NCI-H510A (cell line): ENCODE results near the gene SRRM3.
"Not testable (repeated sequence)": the region's sequence is repeated elsewhere in the genome, so short reads cannot be mapped to it uniquely, and the experiment has no call there.

ENCODE experiments used
- DNase-seq: peaks from one replicate; lab custom pipeline; 2025; lab: John Stamatoyannopoulos, UW

Gene SRRM3, protein sequence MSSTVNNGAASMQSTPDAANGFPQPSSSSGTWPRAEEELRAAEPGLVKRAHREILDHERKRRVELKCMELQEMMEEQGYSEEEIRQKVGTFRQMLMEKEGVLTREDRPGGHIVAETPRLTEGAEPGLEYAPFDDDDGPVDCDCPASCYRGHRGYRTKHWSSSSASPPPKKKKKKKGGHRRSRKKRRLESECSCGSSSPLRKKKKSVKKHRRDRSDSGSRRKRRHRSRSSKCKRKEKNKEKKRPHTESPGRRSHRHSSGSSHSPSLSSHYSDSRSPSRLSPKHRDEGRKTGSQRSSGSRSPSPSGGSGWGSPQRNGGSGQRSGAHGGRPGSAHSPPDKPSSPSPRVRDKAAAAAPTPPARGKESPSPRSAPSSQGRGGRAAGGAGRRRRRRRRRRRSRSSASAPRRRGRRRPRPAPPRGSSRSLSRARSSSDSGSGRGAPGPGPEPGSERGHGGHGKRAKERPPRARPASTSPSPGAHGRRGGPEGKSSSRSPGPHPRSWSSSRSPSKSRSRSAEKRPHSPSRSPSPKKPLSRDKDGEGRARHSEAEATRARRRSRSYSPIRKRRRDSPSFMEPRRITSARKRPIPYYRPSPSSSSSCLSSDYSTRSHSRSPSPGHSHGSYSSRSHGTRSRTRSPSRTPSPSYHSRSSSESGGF

DNA sequence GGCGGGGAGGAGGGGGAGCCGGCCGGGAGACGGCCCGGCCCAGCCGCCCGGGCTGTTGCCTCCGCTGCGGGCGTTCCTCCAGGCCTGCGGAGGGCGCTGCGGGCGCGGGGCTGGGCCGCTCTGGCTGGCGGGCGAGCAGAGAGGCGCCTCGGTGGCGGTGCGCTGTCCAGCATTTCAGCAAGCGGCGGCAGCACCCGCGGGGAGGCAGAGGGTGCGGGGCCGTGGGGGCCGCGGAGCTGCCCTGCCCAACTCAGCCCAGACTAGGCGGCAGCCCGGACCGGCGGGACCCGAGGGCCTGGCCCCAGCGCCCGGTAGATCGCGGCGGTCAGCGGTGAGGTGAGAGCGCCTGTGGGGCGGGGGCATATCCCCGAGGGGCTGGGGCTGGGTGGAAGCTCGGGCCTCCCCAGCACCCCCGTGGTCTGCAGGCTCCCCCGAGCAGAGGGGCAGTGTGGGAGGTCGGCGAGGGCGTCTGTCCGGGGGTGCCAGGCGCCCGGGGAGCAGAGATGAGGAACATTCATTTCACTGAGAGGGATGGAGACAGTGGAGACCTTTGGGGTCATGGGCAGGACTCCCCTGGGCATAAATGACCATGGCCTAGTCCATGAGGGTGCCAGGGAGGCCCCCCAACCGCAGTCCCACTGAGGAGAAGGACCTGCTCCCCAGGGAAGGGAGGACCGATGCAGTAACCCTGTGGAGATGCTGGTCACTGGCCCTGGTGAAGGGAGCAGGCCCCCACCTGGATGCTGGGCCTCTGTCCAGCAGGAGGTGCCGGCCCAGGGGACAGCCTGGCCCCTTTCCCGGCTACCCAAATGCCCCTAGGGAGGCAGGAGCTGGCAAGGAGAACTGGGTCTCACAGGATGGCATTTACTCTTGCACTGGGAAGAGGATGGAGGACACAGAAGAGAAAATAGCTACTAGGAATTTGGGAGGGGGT is at the start of gene SRRM3:
Gene SRRM3, plus strand, starts transcription at position 165 of the 934 bp plus-strand sequence. CDS start 33,171 bp downstream, outside the sequence.
- DNase-seq, result peak; percentile 55

DNA sequence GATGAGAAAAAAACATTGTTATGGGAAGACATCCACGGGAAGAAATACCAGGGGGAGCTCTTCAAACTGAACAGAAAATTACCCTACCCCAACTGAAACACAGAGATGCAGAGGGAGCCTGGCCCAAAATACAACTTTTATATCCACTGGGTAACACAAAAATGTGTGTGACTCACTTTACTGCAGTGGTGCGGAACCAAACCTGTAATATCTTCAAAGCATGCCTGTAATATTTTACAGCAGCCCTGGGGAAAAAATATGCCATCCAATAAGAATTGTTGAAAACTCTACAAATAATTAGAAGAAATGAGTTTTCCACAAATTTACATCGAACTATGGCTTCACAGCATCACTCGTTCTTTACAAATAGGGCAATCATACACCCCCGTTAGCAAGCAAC is 49.8 kb upstream of the SRRM3 start:
- no peak for DNase-seq

DNA sequence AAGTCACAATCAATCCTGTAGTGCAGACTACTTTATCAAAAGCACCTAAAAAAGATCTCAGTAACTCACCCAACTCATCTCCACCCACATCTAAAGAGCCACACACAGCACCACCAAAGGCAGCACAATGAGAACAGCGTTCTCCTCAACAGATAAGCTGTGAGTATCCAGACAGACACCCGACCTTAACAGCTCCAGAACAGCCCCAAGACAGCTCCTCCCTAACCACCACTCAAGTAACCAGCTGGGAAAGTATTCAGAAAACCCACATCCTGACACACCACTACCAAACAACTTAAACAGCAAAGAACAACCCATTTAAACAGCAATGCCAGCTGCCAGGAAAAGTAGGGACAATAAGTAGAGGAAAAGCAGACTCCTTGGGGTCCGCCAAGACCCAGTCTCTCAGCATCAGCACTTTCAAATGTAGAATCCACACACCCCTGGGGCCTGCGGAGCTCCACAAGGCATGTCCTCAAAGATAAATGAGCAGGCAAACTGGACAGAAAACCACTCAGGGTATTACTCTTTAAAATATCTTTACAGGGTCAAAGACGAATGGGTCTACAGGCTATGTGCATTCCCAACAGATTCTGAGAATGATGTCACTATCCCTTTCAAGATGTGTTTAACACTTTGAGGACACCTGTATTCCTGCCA is 48.0 kb upstream of the SRRM3 start:
- DNase-seq, result not testable (repeated sequence)

DNA sequence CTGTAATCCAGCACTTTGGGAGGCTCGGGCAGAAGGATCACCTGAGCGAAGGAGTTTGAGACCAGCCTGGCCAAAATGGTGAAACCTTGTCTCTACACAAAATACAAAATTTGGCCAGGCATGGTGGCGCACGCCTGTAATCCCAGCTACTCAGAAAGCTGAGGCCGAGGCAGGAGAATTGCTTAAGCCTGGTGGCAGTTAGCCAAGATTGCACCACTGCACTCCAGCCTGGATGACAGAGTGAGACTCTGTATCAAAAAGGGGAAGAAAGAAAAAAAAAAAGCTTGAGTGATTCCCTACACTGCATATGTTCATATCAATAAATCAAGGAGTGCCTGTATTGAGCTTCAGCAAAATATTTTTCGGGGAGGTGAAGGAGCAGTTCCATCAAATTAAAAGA is 45.8 kb upstream of the SRRM3 start:
- no peak for DNase-seq

DNA sequence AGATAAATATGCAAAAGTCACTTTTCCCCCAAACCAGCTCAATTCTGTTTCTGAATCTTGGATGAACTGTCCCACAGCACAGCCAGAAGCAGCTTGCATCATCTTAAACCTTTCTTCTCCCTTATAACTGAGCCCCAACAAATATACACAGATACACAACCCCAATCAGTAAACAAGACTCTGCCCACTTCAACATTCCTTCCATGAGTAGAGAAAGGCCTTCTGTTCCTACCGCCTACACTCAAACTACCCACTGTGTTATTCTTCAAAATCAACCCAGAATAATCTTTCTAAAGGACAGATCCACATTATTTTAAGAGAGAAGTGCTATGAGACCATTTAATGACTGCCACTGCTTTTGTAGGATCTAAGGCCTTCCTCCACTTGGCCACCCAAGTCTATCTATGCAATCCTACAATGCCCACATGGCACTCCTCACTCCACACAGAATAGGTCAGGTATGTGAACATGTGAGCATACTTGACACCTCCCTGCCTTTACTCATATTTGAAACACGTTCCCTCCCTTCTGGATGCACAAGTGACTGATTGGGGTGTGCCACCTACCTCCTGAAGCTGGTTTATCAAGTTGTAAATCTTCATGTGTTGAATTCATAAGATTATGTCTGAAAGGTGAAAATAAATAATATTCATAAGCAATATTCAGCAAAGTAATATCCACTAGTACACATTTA is 44.6 kb upstream of the SRRM3 start:
- DNase-seq, result not testable (repeated sequence)

DNA sequence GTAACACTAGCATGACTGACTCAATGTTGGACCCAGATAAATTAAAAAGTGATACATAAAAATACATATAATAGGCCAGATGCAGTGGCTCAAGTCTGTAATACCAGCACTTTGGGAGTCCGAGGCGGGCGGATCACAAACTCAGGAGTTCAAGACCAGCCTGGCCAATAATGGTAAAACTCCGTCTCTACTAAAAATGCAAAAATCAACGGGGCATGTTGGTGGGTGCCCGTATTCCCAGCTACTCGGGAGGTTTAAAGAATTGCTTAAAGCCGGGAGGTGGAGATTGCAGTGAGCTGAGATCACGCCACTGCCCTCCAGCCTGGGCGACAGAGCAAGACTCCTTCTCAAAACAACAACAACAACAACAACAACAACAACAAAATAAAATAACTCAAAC is 43.3 kb upstream of the SRRM3 start:
- DNase-seq, result not testable (repeated sequence)

DNA sequence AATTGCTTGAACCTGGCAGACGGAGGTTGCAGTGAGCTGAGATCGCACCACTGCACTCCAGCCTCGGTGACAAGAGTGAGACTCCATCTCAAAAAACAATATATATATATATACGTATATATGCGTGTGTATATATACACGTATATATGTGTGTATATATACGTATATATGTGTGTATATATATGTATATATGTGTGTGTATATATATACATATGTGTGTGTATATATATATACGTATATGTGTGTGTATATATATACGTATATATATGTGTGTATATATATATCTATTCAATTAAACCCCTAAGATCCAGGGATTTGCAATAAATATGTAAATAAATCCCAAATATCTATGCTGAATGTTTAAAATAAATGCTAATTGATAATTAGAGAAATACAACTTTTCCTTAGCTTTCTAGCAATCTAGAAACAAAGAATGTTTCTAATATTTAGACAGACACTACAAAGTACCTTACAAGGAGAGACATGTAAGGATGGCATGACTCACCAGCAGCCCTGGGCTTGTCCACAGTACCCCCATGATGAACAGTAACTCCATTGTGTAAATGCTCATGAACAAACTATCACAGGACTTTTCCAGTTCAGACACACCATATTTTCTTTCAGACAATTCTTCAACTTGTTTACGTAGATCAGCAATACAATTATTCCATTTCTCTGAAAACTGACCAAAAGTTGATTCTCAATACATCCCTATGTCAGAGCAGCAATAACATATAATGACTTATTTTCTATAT is 39.1 kb upstream of the SRRM3 start:
- DNase-seq, result not testable (repeated sequence)

DNA sequence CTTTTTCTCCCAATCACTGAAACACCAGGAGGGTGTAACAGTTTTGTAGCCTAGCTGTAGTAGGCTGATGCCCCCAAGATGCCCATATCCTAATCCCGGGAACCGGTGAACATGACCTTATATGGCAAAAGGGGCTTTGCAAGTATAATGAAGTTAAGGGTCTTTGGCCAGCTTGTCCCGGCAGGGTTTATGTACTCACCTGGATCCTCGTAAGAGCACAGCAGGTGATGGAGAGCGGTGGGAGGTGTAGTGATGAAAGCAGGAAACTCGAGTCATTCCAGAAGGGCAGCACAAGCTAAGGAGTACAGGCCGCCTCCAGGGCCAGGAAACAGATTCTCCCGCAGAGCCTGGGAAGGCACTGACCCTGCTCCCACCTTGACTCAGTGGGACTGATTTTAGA is 37.9 kb upstream of the SRRM3 start:
- peak; percentile 69 for DNase-seq

DNA sequence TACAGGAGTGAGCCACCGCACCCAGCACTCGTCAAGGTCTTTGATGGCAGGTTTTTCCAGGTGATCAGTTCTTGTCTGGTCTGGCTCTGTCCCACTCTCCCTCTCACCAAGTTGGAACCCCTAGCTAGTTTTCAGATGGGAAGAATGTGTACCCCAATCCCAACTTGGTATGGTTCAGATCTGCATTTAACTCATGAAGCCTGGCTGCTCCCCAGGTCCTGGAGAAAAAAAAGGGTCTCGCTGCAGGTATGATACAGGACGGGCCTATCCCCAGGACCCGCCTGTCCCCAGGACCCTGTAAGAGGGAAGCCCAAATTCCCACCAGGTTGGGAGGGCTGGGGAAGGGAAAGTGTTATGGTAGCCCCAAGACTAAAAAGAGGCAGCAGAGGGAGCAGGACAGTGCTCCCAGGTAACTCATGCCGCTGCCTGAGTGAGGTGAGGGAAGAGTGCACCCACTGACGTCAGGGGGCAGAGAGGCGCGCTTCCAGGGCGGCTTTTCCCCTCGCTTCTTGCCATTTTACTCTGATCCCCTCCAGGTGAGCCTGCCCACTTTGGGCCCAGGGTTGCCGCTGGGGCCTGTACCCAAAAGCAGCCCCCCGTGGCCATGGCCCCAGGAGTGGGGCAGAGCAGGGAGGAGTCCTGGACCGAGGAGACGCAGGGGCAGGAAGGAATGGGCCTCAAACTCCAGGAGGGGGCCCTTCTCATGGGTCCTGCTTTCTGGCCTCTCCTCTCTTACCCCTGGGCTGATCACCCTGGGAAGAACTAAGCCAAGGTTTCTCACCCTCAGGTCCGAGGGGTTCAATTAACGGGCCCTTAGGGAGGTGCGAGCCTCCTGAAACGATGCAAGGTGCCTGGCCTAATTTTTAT is 36.4 kb upstream of the SRRM3 start:
- no peak for DNase-seq

DNA sequence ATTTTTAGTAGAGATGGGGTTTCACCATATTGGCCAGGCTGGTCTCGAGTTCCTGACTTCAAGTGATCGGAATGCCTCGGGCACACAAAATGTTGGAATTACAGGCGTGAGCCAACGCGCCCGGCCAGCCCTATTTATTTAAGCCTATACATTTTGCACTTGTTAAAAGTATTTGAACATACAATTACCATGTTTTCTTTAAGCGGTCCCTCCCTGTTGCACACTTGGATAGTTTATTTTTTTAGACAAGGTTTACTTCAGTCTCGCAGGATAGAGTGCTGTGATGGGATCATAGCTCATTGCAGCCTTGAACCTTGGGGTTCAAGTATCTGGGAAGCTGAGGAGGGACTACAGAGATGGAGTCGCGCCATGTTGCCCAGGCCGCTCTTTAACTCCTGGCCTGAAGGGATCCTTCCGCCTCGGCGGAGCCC is 35.7 kb upstream of the SRRM3 start:
- no peak for DNase-seq

DNA sequence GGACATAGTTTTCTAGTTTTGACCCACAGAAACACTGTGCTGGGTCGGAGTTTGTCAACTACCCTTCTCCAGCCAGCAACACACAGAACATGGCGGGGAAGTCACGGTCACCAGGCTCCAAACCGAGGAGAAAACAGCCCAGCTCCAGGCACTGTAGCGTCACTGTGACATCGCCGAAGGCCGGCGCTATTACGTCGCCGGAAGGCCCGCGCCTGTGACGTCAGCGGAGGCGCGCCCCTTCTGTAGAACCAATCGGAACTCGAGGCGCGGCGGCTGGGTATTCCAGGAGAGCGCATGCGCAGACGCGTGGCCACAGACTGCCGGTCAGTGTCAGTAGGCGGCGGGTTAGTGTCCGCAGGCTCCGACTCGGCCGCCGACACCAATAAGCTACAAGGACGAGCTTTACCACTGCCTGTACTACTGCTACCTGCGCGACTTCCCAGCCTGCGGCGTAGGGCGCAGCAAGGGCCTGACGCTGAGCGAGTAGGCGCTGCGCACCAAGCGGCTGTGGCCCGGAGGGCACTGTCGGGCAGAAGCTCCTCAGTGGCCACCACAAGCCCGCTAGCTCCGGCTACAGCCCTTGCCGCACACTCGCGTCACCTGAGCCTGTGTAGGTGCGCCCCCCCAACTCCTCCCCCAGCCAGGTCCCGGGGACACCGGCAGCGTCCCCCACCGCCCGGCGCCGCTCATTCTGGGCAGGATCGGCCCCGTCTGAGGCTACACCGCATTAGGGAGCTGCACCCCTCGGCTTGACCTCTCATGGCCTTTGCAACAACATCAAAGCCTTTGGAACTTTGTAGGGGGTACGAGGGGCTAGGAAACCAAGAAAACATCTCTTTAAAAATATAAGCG is 35.1 kb upstream of the SRRM3 start:
- DNase-seq, result peak; percentile 62

DNA sequence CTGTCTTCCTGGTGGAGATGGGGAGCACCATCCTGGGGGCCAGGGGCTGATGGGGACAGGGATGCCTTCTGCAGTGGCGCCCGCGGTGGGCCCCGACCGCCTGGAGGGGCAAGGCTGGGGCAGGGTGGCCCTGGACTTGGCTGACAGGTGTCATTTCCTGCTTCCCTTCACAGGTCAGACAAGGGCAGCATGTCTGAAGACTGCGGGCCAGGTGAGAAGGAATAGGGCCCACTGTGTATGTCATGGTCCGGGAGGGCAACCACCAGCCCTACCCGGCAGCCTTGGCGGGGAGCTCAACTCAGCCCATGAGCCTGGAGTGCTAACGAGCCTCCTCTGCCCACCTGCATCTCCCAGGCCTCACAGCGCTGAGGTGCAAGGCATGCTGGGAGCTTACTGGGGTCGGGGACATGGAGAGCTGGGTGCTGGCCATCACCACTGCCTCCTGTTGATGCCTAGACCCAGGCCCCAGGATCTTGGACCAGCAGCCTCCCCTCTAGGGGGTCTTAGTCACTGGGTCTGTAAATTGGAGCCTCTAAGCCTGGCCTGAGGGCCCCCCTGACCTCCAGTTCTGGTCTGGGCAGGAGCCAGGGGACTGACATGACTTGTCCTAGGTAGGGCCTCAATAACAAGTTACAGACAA is 28.0 kb upstream of the SRRM3 start:
- DNase-seq, result no peak

DNA sequence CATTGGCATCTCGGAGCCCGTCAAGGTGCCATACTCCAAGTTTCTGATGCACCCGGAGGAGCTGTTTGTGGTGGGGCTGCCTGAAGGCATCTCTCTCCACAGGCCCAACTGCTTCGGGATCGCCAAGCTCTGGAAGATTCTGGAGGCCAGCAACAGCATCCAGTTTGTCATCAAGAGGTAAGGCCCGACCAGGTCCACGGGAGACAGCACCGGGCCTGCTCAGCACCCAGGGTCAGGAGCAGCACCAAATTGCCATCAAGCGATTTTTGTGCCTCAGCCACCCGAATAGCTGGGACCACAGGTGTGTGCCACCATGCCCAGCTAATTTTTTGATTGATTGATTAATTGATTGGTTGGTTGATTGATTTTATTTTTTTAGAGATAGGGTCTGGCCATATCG is 24.7 kb upstream of the SRRM3 start:
- not testable (repeated sequence) for DNase-seq

DNA sequence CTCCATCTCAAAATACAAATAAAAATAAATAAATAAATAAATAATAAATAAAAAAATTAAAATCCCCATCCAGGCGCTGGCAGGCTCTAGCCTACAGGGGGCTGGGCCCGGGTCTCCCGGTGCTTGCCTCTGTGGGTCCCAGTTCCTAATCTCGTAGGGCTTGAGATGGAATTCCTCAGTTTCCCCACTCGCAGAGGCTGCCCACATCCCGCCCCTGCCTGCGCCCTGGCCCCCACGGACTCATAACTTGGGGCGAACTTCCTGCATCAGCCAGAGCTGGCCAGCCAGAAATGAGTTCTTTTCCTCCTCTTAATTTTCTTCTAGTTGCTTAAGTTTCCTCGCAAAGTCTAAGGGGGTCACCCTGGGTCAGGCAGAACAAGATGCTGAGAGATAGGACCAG is 22.0 kb upstream of the SRRM3 start:
- DNase-seq, result no peak

DNA sequence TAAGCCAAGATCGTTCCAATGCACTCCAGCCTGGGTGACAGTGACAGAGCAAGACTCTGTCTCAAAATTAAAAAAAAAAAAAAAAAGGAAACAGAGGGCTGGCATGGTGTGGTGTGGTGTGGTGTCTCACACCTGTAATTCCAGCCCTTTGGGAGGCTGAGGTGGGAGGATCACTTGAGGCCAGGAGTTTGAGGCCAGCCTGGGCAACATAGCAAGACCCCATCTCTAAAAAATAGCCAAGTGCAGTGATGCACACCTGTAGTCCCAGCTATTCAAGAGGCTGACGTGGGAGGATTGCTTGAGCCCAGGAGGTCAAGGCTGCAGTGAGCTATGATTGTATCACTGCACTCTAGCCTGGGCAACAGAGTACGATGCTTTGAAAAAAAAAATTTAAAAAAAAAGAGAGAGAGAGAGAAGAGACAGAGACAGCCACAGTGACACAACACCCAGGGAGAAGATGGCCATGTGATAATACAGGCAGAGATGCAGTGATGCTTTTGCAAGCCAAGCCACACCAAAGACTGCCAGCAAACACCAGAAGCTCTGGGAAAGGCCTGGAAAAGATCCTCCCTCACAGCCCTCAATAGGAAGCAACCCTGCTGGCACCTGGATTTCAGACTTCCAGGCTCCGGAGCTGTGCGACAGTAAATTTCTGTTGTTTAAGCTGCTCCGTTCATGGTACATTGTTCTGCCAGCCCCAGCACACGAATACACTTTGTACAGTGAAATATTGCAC is 19.3 kb upstream of the SRRM3 start:
- no peak for DNase-seq

DNA sequence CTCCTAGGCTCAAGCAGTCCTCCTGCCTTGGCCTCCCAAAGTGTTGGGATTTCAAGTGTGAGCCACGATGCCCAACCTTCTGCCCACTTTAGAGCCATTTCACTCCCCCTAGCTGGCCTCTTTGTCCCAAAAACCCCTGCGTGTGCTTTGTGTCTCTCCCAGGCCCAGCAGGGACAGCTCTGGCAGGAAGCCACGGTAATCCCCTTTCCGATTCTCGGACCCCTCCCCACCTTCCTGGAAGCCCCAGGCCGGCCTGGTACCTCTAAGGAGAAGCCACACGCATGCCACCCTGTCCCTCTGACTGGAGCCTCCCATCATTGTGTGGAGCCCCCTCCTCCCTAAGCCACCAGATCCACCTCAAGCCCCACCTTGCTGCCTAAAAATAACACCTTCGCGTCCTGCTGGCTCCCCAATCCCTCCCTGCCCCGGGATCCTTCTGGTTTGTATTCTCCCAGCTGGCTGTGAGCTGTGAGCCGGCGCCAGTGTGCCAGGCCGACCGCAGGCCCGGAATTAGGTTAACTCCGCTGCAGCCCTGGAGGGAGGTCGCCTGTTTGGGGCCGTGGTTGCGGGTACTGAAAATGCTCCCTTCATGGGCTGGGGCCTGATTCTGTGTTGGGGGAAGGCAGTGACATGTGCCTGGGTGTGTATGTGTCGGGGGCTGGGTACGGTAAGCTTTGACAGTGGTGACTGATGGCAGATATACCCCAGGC is 16.4 kb upstream of the SRRM3 start:
- no peak for DNase-seq

DNA sequence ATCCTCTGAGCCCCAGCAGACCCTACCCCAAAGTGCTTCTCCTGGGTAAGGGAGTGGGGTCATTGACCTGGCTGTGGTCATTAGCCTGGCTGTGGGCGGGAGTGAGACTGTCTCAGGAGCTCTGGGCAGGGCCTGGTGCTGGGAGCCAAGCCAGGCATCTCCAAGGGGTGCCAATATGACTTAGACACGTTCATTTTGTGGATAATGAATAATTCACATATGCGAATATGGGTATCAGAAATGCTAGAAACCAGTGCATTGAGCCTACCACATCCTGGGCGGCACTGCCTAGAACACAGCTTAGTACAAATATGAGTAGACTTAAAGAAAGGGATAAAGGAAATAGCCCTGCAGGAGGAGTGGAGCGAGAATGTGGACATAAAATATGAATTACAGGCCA is 14.4 kb upstream of the SRRM3 start:
- DNase-seq, result no peak
